Endodermal cell (in vitro differentiated cells): ENCODE data around the gene FOSB. TPM values are rescaled to one million over a fixed set of nuclear protein-coding genes. Genes with fewer than 3 reads are reported as not detected.

Experiments
- DNase-seq: peaks from one replicate; pipeline ENCODE4 v3.0.0-alpha.2; 2017
- H3K27ac ChIP-seq: 2 replicates; pipeline ENCODE4 v1.5.1; 2013; ENCODE audit warnings: mild to moderate bottlenecking, low read depth, low read length, moderate library complexity
- H3K27me3 ChIP-seq: 2 replicates; pipeline ENCODE4 v1.6.1; 2013; ENCODE audit warnings: mild to moderate bottlenecking, low read length, moderate library complexity; ENCODE audit not compliant: insufficient read depth, control insufficient read depth, poor library complexity, severe bottlenecking
- H3K36me3 ChIP-seq: 2 replicates; pipeline ENCODE4 v1.7.0; 2013; ENCODE audit warnings: mild to moderate bottlenecking, low read length, moderate library complexity; ENCODE audit not compliant: control insufficient read depth, insufficient read depth
- H3K4me1 ChIP-seq: one replicate; pipeline ENCODE4 v1.7.0; 2013; ENCODE audit warnings: low read length; ENCODE audit not compliant: control insufficient read depth, insufficient read depth
- H3K4me3 ChIP-seq: 2 replicates; pipeline ENCODE4 v1.5.1; 2013; ENCODE audit warnings: mild to moderate bottlenecking, low read length, moderate library complexity
- H3K9ac ChIP-seq: 2 replicates; pipeline ENCODE4 v1.6.1; 2013; ENCODE audit warnings: mild to moderate bottlenecking, low read length, moderate library complexity; ENCODE audit not compliant: poor library complexity, severe bottlenecking; ENCODE audit errors: extremely low read depth
- H3K9me3 ChIP-seq: 2 replicates; pipeline ENCODE4 v1.6.1; 2013; ENCODE audit warnings: mild to moderate bottlenecking, low read length, moderate library complexity; ENCODE audit not compliant: control insufficient read depth
- H3K27ac Mint-ChIP-seq: 2 replicates; pipeline ENCODE4 v1.8.0; 2020; ENCODE audit warnings: mixed read lengths
- H3K27me3 Mint-ChIP-seq: 2 replicates; pipeline ENCODE4 v1.8.0; 2021; ENCODE audit warnings: mild to moderate bottlenecking, mixed read lengths; ENCODE audit not compliant: insufficient read depth
- H3K36me3 Mint-ChIP-seq: 2 replicates; pipeline ENCODE4 v1.8.0; 2020; ENCODE audit warnings: low read depth, mixed read lengths
- H3K4me1 Mint-ChIP-seq: 2 replicates; pipeline ENCODE4 v1.8.0; 2020; ENCODE audit warnings: mixed read lengths
- H3K4me3 Mint-ChIP-seq: 2 replicates; pipeline ENCODE4 v1.8.0; 2020; ENCODE audit warnings: mild to moderate bottlenecking, moderate library complexity, mixed read lengths
- H3K9me3 Mint-ChIP-seq: 2 replicates; pipeline ENCODE4 v1.8.0; 2020; ENCODE audit warnings: mild to moderate bottlenecking, mixed read lengths
- CTCF ChIP-seq: fragments of 200-600 bp; sonication (generic); conservative IDR thresholded peaks from 2 replicates; pipeline ENCODE4 v1.5.0; 2021; ENCODE audit warnings: antibody characterized with exemption, mild to moderate bottlenecking
- WGBS, 2 experiments: methylation state at CpG; one replicate each; pipeline versions ENCODE4 v1.1.5 to v1.1.7; 2013; ENCODE audit warnings: missing lambda C conversion rate in 2 of 2, mixed read lengths in 1 of 2; ENCODE audit not compliant: insufficient coverage in 1 of 2, insufficient read length in 1 of 2; 5-methylcytosine and 5-hydroxymethylcytosine counted together
- total RNA-seq, 2 donors: library from RNA; stranded (reverse); fragmentation: NEBNext Ultra II Directional in 1 of 2; extraction: Animal tissue kit (Norgen Biotek cat#: 25700) in 1 of 2; gene quantifications; 2 replicates in 1 of 2; 3 replicates in 1 of 2; pipeline ENCODE4 v1.2.1, GENCODE V29; 2021

The FOSB gene
- total RNA-seq, 2 donors from 2014 or later: 1.6 to 3.0 TPM

DNA sequence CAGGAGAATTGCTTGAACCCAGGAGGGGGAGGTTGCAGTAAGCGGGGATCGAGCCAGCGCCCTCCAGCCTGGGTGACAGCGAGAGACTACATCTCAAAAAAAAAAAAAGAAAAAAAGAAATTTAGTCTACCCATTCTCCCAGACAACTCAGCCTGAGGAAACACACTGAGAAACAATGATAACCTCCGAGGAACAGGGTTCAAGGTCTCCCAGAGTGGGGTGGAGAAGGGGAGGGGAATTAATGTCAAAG, 38.1 kb downstream of the FOSB start:
- H3K27me3 Mint-ChIP-seq: peaks cover 12% of the 10 kb centered on the region
- no peaks in the 10 kb centered on the region for H3K9me3 Mint-ChIP-seq
- H3K27ac Mint-ChIP-seq: peak overlapping the region; percentile 81
- peaks cover 21% of the 10 kb centered on the region for H3K4me1 Mint-ChIP-seq
- no peak for TF ChIP-seq CTCF
- Histone ChIP-seq H3K27me3 (no peaks in the 10 kb centered on the region), H3K4me1 (peaks cover 5% of the 10 kb centered on the region), H3K9me3 (no peaks in the 10 kb centered on the region), H3K36me3 (peaks cover 10% of the 10 kb centered on the region), H3K27ac (no peak overlapping the region), H3K9ac (no peak overlapping the region), H3K4me3 (peak overlapping the region; percentile 99)
- DNase-seq: no peak
- H3K4me3 Mint-ChIP-seq: peak overlapping the region; percentile 91
- WGBS, 2 experiments: 84% methylated on average over 4 of the region's 5 CpGs; no CpG with 5 or more reads in 1 of the 2 experiments
- peaks cover 12% of the 10 kb centered on the region for H3K36me3 Mint-ChIP-seq

DNA sequence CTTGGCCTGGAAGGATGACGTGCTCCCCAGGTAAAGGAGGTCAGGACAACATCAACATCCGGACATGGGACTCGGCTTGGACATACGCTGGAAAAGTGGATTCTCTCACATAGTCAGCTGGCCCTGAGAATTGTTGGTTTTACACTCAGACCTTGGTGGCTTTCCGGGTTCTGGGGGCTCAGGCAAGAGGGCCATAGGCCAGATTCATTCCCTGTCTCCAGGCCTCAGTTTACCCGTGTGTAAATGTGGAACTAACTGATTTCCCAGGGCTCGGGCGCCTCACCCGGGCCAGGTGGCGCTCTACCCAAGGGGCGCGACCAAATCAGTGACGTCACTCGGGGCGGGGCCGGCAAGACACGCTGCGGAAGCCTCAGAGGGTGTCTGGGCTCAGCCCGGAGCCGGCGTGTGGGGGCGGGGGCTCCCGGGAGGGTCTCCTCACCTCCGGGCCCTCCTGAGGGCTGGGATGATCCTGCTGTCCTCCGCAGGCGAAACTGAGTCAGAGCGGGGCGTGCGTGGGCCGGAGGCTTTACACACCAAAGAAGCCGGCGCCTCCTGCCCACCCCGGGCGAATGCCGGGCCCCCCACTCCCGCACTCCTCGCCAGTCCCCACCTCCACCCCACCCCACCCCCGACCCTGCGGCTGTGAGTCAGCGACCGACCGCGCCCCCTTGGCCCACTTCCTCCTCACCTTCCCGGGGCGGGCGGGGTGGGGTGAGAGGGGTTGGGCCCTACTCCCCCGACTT, 38.6 kb downstream of the FOSB start:
- peak; percentile 68 for TF ChIP-seq CTCF
- peak overlapping the region; percentile 90 for H3K27ac Mint-ChIP-seq

GRCh38 chr19:45506989-45507871, 39.4 kb downstream of the FOSB start, which contains the start of gene VASP:
Gene VASP (plus strand): TSS chr19:45507479. CDS start chr19:45507772, 293 bp downstream.
- H3K4me3 ChIP-seq: peak within 1 kb of the TSS; percentile 99
- Mint-ChIP-seq H3K4me3 (peak within 1 kb of the TSS; percentile 91), H3K4me1 (peaks cover 21% of the 10 kb centered on the region), H3K36me3 (peaks cover 19% of the 10 kb centered on the region), H3K9me3 (no peaks in the 10 kb centered on the region), H3K27ac (peak within 1 kb of the TSS; percentile 90), H3K27me3 (peaks cover 8% of the 10 kb centered on the region)
- peak within 1 kb of the TSS; percentile 32 for H3K27ac ChIP-seq
- peaks cover 22% of the 10 kb centered on the region for H3K36me3 ChIP-seq
- H3K9ac ChIP-seq: peak within 1 kb of the TSS; percentile 97
- 0 to 1% methylated on average over 28 to 65 of the region's 65 CpGs for WGBS, 2 experiments
- no peaks in the 10 kb centered on the region for H3K27me3 ChIP-seq
- peak; percentile 97 for DNase-seq
- peaks cover 5% of the 10 kb centered on the region for H3K4me1 ChIP-seq
- no peak for TF ChIP-seq CTCF
- no peaks in the 10 kb centered on the region for H3K9me3 ChIP-seq

More for the DNA sequence above, 38.6 kb downstream of the FOSB start:
- H3K9me3 Mint-ChIP-seq: no peaks in the 10 kb centered on the region
- peaks cover 5% of the 10 kb centered on the region for H3K4me1 ChIP-seq
- peak; percentile 98 for DNase-seq
- peaks cover 17% of the 10 kb centered on the region for H3K36me3 Mint-ChIP-seq
- peaks cover 14% of the 10 kb centered on the region for H3K36me3 ChIP-seq
- peaks cover 8% of the 10 kb centered on the region for H3K27me3 Mint-ChIP-seq
- peak overlapping the region; percentile 91 for H3K4me3 Mint-ChIP-seq
- peak overlapping the region; percentile 99 for H3K4me3 ChIP-seq
- H3K4me1 Mint-ChIP-seq: peaks cover 21% of the 10 kb centered on the region
- H3K9me3 ChIP-seq: no peaks in the 10 kb centered on the region
- no peaks in the 10 kb centered on the region for H3K27me3 ChIP-seq
- H3K27ac ChIP-seq: no peak overlapping the region
- peak overlapping the region; percentile 97 for H3K9ac ChIP-seq
- 6 to 38% methylated on average over 6 to 36 of the region's 47 CpGs for WGBS, 2 experiments
